ENCODE data around the gene INSYN2B.

DNA sequence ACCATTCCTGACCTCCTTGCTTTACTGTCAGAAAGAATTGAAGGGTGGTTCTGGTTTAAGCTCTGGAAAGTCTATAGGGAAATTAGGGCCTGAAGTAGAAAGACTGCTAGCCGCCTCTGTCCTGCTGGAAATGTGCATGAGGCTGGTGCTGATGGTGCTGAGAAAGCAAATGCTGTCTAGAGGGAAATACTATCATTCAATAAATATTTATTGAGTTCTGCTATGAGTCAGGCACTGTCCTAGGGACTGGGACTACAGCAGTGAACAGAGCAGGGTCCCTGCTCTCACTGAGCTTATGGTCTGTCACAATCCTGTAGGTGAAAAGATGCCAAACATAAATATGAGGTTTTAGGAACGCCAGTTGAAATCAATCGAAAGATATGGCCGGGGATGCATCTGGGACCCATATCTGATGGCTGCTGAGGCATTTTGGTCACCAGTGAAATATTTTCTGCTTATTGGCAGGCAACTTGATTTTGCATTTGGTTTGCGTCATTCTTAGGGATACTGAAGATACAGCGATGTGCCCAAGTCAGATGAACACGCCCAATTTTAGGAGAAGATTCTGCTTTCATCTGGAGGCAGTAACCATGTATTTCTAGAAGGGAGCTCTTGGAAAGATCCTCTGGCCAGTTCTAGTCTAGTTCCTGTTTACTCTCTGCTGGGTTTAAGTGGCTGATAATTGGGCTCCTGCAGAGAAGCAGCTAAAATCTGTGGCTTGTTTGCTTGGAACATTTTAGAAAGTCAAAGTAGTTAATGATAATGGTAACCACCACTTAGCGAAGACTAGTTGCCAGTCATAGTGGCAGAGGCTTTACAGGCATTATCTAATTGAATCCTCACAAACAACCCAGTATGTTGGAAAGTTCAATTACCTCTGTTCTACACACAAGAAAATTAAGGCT lies 73.3 kb downstream of the INSYN2B start:
- TF ChIP-seq CTCF (IDR thresholded peaks at IDR 0.05) (no peak), POLR2A (IDR thresholded peaks at IDR 0.05) (no peak)

Measured in heart left ventricle (tissue), 13 donors.